ENCODE data around the gene NTN5.

- TF ChIP-seq SIN3A (IDR thresholded peaks at IDR 0.05; ENCODE audit: borderline replicate concordance, insufficient read depth, low read length) = no peak
- no peak for TF ChIP-seq REST (IDR thresholded peaks at IDR 0.05; ENCODE audit: insufficient read depth in 1 of 2, low read depth in 2 of 2, low read length in 2 of 2)
- no peak; the same call in 1 of the 2 replicates for TF ChIP-seq POLR2AphosphoS5 (IDR thresholded peaks at IDR 0.05; ENCODE audit: low read depth, low read length)
- TF ChIP-seq TAF1 (IDR thresholded peaks at IDR 0.05; ENCODE audit: borderline replicate concordance, insufficient read depth, low read length) = no peak
Observed at GRCh38 chr19:48627201-48627864, 45.5 kb downstream of the NTN5 start.
